GM19455 (cell line): ENCODE data around the gene RAB4B.
"Not testable (repeated sequence)": the region's sequence is repeated elsewhere in the genome, so short reads cannot be mapped to it uniquely, and the experiment has no call there.

ENCODE experiments used
- ATAC-seq: cut with Tn5 transposase; IDR thresholded peaks from one replicate; pipeline ENCODE4 v1.9.1; 2021; ENCODE audit not compliant: unreplicated experiment

Gene RAB4B

GRCh38 chr19:40803170-40803856 is 25.3 kb downstream of the RAB4B start:
- ATAC-seq, result no peak

GRCh38 chr19:40803857-40804782 is 26.1 kb downstream of the RAB4B start:
- no peak for ATAC-seq

DNA sequence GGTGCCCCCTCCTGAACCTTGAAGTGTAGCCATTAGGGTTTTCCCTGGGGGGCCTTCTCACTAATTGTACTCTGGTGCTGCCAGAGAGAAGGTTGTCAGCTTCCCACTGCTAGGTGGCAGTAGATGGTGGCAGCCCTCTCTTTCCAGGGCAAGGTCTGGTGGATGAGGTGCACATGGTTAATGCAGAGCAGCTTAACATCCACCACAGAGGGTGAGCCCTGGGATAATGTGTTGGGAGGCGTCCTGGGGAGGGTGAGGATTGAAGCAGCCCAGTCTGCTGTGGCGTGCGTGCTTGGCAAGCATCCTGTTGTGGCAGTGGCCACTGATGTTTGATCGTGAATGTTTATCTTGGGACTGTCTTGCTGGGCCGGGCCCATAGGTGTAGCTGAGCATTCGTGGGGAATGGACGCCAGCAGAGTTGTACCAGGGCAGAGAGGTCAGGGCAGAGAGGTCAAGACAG is 26.8 kb downstream of the RAB4B start:
- no peak for ATAC-seq

GRCh38 chr19:40805258-40805868 is 27.3 kb downstream of the RAB4B start:
- ATAC-seq, result no peak

GRCh38 chr19:40806423-40807146 is 28.5 kb downstream of the RAB4B start:
- no peak for ATAC-seq

GRCh38 chr19:40807147-40808020 is 29.3 kb downstream of the RAB4B start:
- ATAC-seq, result no peak

- ATAC-seq, result no peak
These were observed 29.9 kb downstream of the RAB4B start for GRCh38 chr19:40808021-40808325.

GRCh38 chr19:40808497-40808896 is 30.4 kb downstream of the RAB4B start:
- no peak for ATAC-seq

GRCh38 chr19:40809358-40810086 is 31.5 kb downstream of the RAB4B start:
- no peak for ATAC-seq

DNA sequence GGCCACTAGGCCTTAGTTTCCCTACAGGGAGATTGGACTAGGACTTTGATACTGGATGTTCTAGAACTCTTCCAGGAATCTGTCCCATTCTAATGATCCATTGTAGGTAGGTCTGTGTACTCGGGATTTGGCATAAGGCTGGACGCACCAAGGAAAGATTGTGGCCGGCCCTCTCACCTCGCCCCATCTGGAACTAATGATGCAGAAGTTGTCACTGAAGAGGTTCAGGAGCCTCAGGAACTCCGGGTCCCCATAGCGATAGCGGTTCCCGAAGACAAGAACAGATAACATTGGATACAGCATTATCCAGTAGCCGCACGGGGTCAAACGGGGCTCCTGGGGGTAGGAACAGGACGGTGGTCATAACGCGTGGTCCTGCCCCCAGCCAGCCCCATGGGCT is 32.1 kb downstream of the RAB4B start:
- no peak for ATAC-seq

- ATAC-seq, result not testable (repeated sequence)
These were observed 32.8 kb downstream of the RAB4B start for GRCh38 chr19:40810649-40811408.

GRCh38 chr19:40811478-40812341 is 33.7 kb downstream of the RAB4B start:
- ATAC-seq, result no peak

- not testable (repeated sequence) for ATAC-seq
These were observed 34.5 kb downstream of the RAB4B start for GRCh38 chr19:40812571-40812970.

- no peak for ATAC-seq
These were observed 35.1 kb downstream of the RAB4B start for GRCh38 chr19:40813182-40813581.

DNA sequence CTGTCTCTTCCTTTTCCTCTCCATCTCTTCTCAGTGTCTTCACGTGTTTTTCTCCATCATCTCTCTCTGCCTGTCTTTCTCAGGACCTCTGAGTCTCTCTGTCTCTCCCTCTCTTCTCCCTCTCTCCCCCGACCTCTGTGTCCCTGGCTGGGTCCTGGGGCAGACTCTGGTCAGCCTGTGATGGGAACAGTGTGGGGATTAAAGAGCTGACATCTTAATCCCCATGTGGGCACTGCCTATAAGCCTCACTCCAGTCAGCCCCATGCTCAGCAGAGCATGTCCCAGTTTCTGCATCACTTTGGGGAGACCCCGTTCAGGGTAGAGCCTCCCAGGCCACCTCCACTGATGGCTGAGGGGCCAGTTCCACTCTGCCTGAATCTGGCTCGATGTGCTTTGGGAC is 37.2 kb downstream of the RAB4B start:
- ATAC-seq, result no peak

GRCh38 chr19:40818480-40819399 is 40.7 kb downstream of the RAB4B start:
- ATAC-seq, result not testable (repeated sequence)
